Activated CD4-positive, CD25-positive, alpha-beta regulatory T cell (primary cell): Measurements from ENCODE around the gene MEX3D.
A peak's percentile ranks its signal among the peaks of the same experiment; 100 is the strongest.

ENCODE experiments used
- DNase-seq, 4 experiments: peaks; one replicate each; lab custom pipeline; 2025; lab: John Stamatoyannopoulos, UW

Gene MEX3D

GRCh38 chr19:1593501-1593772 lies 25.3 kb upstream of the MEX3D start:
- DNase-seq: no peak

- peak; percentile 73 to 84 (median 79) for DNase-seq
Observed at GRCh38 chr19:1592755-1593500, 24.8 kb upstream of the MEX3D start, which contains the start of gene MBD3. TSS of gene MBD3 (minus strand) at chr19:1592865. CDS start at chr19:1592631, 234 bp downstream.

- peak; percentile 67 to 77 (median 75) for DNase-seq
Observed at GRCh38 chr19:1592024-1592754, 24.1 kb upstream of the MEX3D start.

- DNase-seq: no peak
Observed at GRCh38 chr19:1591421-1592023, 23.4 kb upstream of the MEX3D start.

- DNase-seq: no peak
Observed at GRCh38 chr19:1590641-1591397, 22.7 kb upstream of the MEX3D start.

GRCh38 chr19:1587872-1588271 lies 19.7 kb upstream of the MEX3D start:
- no peak for DNase-seq

- DNase-seq: no peak
Observed at GRCh38 chr19:1585243-1585580, 17.1 kb upstream of the MEX3D start.

GRCh38 chr19:1584500-1585242 lies 16.5 kb upstream of the MEX3D start:
- no peak for DNase-seq

GRCh38 chr19:1582201-1582600 lies 14.1 kb upstream of the MEX3D start:
- DNase-seq: no peak

- no peak for DNase-seq
Observed at GRCh38 chr19:1580957-1581356, 12.8 kb upstream of the MEX3D start.

GRCh38 chr19:1580382-1580781 lies 12.3 kb upstream of the MEX3D start:
- no peak for DNase-seq

GRCh38 chr19:1579222-1579621 lies 11.1 kb upstream of the MEX3D start:
- DNase-seq: no peak

- no peak for DNase-seq
Observed at GRCh38 chr19:1577929-1578618, 9.9 kb upstream of the MEX3D start.

- no peak for DNase-seq
Observed at GRCh38 chr19:1577090-1577928, 9.2 kb upstream of the MEX3D start.

GRCh38 chr19:1576242-1577089 lies 8.3 kb upstream of the MEX3D start:
- no peak for DNase-seq

- DNase-seq: no peak
Observed at GRCh38 chr19:1575323-1576241, 7.5 kb upstream of the MEX3D start.

GRCh38 chr19:1574354-1575136 lies 6.4 kb upstream of the MEX3D start:
- DNase-seq: no peak

GRCh38 chr19:1572795-1573194 lies 4.7 kb upstream of the MEX3D start:
- no peak for DNase-seq
